Stimulated activated CD4-positive, alpha-beta T cell treated with anti-CD3 and anti-CD28 coated beads, Interleukin-1b, Interleukin-23, amount 100 ng/mL, for 24 hours (primary cell): Measurements from ENCODE around the gene PTPN6.
A peak's percentile ranks its signal among the peaks of the same experiment; 100 is the strongest.

Source experiments
- DNase-seq, 4 experiments: peaks; one replicate each; pipeline ENCODE4 v3.0.0-alpha.2; 2020; ENCODE audit warnings: low read depth in 4 of 4, low spot score in 1 of 4

Gene PTPN6

DNA sequence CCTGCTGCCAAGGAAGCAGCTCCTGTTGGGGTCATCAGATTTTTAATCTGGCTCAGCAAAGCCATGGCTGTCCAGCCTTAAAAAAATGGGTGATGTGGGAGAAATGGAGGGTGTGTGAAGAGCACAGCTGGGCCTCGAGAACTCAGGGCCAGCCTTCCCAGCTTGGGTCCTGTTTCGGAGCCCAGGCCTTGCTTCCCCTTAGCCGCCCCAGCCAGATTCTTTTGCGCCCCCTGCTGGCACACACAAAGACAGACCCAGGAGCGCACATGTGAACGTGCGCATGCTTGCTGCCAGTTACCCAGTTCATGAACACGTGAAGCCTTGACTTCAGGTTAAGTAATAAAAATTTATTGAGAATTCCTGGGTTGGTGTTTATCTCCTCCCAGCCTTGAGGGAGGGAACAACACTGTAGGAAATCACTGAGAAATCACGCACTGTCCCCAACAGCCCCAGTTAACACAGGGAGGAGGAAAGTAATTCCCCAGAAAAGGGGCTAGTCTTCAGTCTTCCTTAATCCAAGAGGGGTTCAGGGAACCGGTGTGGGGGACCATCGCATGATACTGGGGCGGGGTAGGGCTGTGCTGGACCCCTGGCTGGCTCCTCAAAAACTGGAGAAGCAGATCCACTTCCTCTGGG lies 14.0 kb downstream of the PTPN6 start:
- peak; percentile 80 to 87 (median 84) for DNase-seq

DNA sequence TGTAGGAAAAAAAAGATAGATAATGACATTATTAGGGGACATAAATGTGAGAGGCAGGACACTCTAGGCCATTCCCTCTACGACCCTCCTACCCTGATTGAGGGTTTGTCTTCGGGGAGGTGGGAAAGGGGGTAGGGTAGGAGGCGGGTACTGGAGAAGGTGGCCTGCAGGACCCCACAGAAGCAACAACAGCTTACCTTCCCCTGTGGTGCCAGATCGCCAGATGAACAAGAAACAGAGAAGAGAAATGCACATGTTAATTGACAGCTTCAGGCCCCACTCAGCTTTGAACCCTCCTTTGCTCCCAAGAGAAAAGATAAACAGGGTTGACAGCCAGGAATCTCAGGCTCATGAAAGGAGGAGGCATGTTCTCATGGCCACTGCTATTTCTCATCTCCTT lies 14.6 kb downstream of the PTPN6 start:
- DNase-seq, result no peak

DNA sequence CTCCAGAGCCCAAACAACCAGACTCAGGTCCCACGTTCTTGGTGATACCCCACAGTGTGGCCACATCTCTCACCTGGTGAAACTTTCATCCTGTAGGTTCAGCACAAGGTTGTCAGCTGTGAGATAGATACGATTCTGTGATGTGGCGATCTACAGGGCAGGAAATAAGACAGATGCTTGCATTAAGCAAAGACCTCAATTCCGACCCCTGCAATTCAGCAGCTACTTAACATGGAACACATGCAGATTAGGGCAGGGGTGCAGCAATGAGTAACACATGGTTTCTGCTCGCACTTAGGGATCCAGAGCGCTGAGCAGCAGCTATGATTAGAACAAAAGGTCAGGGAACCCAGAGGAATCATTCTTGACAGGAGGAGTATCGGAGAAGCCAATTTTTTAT lies 15.2 kb downstream of the PTPN6 start:
- DNase-seq, result no peak

DNA sequence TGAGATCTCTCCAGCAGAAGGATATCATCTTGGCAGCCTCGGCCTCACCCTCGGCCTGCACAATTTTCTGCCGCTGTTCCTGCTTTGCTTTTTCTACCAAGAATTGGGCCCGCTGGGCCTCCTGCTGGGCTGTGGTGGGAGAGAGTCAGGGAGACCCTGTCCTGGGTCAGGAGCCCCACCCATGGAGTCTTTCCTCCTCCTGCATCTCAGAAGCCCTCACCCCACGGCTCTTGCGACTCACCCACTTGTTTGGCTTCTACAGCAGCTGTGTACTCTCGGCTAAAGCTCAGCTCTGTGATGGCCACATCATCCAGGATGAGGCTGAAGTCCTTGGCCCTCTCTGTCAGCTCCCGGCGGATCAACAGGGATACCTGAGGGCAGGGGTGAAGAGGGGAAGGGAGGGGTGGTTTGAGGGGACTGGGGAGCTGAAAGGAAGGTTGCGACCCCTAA lies 16.5 kb downstream of the PTPN6 start:
- no peak for DNase-seq

DNA sequence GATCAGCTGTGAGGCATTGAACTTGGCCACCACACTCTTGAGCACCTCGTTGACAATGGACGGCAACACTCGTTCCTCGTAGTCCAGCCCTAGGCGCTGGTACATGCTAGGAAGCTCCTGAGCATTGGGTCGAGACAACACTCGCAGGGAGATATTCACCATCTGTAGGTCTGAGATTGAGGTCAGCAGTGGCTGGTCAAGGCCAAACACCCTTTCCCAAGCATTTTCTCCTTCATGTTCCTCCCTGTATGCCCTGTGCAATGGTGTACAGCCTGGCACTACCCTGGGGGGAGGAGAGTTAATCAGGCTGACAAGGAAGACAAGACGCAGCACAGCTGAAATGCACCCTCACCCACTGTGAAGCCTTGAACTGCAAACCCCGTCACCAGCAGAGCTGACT lies 17.3 kb downstream of the PTPN6 start:
- no peak for DNase-seq

DNA sequence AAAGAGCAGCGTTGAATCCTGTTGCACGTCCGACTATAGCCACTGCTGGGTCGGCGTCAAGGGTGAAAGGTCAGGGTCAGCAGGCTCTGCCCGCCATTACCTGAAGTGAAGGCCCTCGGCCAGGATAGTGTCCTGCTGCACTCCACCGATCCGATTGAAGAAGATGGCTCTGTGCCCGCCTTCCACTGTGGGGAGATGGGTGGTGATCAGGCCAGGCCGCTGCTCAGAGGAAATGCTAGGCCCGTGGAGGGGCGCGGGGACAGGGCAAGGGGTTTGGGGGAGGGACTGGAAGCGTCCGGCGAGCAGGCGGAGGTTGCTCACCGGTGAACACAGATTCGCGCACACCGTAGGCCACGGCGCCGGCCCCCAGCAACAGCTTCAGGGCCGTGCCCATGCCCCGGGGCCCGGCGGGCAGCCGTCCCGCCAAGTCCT lies 19.0 kb downstream of the PTPN6 start:
- DNase-seq, result no peak

DNA sequence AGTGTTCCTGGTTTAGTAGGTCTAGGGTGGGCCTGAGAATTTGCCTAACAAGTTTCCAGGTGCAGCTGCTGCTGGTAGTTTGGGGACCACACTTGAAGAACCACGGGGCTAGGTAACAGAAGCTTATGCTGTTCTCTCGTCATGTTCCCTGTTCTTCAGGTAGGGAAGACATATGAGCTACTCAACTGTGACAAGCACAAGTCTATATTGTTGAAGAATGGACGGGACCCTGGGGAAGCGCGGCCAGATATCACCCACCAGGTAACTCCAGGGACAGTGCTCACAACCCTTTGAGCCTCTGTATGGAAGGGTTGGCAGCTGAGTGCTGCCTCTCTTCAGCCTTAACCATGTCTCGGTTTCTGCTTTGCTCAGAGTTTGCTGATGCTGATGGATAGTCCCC lies 23.0 kb downstream of the PTPN6 start:
- no peak for DNase-seq

DNA sequence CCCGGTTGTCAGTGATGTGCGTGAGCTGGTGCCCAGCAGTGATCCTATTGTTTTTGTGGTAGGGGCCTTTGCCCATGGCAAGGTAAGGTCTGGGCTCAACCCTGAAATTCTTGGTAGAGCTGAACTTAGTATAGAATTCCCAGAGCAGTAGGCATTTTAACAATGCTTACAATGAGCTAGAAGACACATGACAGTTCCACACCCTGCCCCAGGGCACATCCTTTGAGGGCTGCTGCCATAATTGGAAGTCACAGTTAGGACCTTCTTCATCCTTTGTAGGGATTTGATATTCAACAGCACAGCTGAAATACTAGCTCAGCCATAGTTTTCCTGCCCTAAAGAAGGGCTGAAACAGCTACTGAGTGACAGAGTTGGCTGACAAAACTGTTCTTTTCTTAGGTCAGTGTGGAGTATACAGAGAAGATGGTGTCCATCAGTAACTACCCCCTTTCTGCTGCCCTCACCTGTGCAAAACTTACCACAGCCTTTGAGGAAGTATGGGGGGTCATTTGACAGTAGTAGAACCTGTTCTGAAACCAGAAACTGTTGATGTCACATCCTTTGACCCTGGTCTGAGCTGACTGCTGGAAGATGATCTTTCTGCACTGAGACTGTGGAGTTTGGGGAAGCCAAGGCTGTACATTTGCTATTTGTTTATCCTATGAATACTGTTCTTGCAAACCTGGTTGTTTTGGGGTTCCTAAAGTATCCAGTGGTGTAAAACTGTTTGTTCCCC lies 24.3 kb downstream of the PTPN6 start:
- DNase-seq, result no peak

DNA sequence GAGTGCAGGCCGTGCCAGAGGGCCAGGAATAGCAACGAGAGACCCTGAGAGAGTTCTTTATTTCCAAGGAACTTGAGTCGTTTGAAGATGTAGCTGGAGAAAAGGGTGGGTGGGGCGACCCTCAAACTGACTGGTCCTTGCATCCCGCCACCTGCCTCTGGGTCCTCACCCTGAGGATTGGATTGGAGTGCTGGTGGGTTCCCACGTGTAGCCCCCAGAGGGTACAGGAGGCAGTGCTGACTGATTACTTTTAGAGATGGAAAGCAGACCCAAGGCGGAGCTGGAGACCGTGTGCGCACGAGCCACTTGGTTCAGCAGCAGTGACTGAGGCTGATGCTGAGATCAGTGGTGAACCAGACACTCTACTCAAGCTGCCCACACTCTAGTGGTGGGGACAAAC lies 26.5 kb downstream of the PTPN6 start:
- no peak for DNase-seq

DNA sequence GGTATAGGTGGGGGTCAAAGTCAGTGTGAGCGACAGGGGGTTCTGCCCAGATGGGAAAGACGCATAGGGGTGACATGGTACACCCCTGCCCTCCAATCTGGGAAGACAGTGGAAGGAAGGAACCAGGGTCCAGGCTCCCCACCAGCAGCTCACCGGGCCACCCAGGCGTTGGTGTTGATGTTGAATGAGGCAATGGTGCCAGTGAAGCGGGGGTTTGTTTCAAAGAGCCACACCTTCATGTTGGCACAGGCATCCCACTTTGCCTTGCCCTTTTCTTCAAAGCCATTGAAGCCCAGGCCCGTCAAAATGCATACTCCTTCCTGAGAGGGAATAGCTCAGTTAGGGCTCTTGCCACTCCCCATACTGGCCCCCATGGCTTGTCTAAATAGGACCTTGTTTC lies 27.0 kb downstream of the PTPN6 start:
- no peak for DNase-seq

DNA sequence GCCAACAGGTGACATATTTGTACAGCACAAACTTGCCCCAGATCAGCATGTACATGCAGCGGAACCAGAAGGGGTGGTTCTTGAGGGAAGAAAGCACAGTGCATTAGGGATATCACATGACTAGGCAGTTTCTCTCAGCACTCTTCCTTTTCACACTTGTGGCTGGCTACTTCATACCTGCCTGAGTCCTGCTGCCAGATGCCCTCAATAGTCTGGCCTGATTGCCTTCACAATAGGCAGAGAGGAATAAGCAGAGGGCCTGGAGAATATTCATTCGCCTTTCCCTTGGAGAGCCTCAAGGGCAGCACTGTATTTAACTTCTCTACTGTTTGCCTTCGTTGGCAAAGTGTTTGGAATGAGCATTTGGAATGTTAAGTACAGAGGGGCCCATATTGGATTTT lies 27.5 kb downstream of the PTPN6 start:
- DNase-seq, result no peak

DNA sequence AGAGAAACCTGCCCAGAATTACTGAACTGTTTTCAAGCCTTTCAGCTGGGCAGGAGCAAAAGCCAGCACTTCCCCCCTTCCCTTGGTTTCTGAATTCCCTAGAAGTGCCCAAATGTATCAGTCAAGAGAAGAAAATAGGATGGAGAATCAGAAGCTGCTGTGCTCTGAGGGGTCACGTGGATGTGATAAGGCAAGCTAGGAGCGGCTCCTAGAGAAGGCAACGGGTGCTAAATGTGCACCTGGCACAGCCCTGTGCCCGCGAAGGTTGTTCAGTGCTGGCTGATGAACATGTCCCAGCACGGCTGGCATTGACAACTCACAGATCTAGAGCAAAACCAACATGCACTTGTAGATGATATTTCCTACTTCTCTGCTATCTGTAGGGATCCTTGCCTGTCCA lies 27.9 kb downstream of the PTPN6 start:
- no peak for DNase-seq

DNA sequence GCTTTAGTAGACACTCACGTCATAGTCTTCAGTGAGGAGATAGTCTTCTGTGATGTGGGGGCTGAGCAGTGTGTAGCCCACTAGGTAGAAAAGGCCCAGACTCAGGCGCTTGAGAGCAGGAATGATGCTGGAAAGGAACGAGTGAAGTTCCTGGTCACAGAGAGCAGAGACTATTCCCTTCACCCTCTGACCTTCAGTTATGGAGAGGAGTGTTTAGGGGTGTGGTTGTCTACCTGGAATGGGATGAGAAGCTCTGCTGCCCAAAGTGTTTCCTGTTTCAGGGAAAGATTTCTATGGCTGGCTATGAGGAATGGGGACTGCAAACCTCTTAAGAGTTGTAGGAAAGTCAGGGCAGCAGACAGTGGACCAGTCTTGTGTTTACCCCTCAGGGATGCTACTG lies 28.3 kb downstream of the PTPN6 start:
- no peak for DNase-seq

DNA sequence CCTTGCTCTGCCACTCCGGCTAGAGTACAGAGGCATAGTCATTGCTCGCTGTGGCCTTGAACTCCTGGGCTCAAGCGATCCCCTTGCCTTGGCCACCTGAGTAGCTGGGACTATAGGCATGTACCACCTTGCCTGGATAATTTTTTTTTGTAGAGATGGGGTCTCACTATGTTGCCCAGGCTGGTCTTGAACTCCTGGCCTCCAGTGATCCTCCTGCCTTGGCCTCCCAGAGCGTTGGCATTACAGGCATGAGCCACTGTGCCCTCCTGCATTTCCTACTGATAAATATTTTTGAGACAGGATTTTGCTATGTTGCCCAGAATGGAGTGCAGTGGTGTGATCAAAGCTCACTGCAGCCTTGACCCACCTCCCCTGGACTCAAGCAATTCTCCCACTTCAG lies 28.9 kb downstream of the PTPN6 start:
- no peak for DNase-seq

DNA sequence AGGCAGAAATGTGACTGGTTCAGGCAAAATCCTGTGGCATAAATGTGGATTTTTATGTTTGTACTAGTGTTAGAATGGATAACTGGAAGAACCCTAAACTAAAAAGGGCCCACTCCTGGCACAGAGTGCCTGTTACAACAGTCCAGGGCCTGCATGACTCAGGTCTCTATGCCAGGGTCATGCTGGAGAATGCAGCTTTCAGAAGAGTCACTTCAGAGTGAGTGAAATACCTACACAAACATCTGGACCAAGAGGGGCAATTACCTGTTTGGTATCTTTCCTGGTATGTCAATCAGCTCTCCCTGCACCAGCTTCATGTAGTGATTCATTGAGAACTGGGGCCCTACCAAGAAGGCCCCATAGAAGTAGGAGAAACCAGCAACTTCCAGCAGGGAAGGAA lies 29.6 kb downstream of the PTPN6 start:
- no peak for DNase-seq

DNA sequence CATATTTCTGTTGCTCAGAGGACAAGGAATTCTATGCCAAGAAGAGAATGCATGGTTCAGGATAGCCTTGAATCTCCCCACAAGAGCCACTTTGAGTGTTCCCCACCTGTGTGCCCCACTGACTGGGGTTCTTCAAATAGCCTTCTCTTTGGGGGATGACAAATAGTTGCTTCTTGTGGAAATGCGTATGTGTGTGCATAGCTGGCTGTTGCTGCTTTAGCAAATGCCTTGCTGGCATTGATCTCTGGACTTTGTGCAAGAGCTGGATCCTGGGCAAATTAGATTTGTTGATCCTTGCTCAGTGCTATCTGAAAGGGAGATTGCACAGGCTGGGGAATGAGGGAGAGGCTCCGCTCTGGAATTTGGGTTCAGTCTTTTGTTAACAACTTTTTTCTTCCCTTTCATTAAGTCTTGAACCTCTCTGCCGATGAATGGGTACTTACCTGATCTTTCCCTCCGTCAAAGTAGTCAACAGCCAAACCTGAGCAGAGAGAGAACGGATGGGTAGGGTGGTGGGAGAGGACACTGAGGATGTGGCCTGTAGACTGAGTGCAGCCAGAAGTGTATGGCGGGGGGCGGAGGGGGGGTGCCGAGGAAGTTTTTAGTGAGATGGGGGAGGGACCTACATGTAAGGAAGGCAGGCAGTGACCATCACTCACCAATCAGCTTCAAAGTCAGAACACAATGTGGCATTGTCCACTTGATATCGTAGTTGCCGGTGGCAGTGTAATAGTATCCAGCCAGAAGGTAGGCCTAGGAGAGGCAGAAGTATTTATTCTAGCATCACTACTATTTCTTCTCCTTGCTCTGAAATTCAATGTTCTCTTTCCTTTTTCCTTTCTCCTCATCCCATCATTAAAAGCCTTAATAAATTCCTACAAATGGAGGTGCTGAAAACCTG lies 30.2 kb downstream of the PTPN6 start:
- DNase-seq, result no peak

DNA sequence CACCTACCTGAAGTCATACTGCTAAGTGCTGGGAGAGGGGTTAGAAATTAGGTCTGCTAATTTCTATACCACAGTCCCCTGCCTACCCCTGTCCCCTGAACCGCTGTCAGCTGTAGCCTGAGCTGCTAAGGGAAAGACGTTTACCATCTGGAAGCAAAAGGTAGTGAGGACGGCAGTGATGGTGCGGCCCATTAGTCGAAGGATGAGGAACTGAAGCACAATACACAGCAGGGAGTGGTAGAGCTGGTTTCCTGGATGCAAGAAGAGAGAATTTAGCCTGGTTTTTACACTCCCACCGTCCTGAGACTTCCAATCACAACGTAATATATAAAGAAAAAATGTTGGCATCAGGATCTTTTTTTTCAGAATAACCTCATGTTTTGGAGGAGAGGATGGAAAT lies 31.4 kb downstream of the PTPN6 start:
- DNase-seq, result no peak

DNA sequence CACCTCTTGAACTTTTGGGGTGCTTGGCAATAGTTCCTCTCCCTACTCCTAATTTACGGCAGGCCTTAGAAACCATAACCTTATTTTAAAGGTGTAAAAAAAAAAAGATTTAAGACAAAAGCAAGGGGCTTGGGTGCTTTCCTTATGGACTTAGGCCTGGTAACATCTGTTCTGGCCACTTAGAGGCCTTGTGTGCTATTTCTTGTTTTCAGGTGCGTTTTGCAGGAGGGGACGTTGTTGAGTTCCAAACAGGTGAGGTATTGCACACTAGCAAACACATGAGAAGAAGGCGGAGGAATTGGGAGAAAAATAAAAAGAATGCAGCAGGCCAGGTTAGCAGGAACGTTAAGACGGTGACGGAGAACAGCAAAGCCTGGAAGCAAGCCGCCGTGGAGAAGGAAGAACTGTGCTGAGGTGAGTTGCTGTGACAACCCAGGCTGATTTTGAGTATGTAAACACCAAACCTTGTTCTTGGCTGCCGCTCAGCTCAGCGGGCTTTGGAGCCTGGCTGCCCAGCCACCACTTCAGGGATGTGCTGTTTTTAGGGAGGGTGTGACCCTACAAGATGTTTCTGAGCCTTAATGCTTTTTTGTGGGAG lies 36.9 kb downstream of the PTPN6 start:
- no peak for DNase-seq

DNA sequence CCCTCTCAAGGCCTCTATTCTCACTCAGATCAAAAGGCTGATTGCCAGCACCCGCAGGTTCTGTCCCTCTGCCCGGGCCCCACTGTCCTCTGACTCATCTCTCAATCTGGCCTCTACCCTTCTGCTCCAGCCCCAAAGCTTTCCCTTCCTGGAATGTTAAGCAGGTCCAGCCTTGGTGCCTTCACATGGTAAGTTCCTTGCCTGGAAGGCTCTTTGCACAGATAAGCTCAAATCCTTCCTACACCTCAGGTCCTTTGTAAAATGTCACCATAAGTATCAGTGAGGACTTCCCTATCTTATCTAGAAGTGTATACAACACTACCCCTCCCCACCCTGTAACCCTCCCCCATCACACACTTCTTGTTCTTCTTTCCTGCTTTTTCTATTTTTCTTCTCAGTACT lies 44.9 kb downstream of the PTPN6 start:
- DNase-seq, result no peak

DNA sequence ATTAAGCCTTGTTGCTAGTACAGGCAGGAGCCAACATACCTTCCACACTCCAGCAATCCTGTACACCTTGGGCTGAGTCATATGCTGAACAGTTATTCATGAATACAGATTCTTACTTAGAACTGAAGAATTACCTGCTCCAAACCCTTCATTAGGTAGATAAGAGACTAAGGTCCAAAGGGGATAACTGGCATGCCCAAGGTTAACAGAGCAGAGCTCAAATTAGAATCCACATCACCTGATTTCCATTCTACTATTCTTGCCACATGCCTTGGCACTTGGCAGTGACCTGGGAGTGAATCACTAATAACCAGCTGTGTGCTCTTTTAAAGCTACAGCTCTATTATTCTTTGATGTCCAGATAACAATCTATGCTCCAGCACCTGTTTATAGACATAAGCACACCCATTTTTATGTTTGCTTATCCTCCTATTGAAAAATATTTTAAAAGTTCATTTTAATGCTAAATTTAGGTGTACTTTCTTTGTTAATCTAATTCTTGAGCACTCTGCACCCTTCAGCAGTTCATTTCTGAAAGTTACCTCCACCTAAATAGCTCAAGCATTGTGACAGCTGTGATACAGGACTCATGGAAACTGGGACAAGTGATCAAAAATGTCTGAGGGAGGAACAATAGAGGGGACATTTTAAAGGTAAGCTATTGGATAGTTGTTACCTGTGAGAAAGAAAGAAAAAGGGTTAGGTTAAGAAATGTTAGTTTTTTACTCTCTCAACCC lies 47.7 kb downstream of the PTPN6 start:
- DNase-seq, result no peak
